Measurements from ENCODE around the gene MXRA7. TPM values are rescaled to one million over a fixed set of nuclear protein-coding genes. Genes with fewer than 3 reads are reported as not detected.
A peak's percentile ranks its signal among the peaks of the same experiment; 100 is the strongest.

MXRA7 gene
- total and polyA plus RNA-seq, 8 donors = 41.4 to 209 (median 71.6) TPM

DNA sequence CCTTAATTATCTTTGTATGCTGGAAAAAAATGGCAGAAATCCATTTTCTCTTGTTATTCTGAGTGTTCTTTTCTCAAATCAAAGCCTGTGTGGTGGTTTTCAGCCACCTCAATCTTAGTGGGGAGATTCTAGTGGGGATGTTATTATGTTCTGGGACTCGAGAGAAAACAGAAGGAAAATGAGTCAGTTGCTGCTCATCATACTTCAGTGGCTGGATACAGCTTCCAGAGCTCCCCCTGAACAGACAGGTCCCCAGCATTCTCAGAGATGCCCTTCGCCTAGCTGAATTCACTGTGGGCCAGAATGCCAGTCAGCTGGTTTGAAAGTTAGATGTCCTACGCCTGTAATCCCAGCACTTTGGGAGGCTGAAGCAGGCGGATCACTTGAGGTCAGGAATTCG is 75.7 kb downstream of the MXRA7 start:
- TF ChIP-seq EP300 (IDR thresholded peaks at IDR 0.05) (no peak), POLR2AphosphoS5 (IDR thresholded peaks at IDR 0.05) (no peak)
- no peak overlapping the region for H3K27ac ChIP-seq

DNA sequence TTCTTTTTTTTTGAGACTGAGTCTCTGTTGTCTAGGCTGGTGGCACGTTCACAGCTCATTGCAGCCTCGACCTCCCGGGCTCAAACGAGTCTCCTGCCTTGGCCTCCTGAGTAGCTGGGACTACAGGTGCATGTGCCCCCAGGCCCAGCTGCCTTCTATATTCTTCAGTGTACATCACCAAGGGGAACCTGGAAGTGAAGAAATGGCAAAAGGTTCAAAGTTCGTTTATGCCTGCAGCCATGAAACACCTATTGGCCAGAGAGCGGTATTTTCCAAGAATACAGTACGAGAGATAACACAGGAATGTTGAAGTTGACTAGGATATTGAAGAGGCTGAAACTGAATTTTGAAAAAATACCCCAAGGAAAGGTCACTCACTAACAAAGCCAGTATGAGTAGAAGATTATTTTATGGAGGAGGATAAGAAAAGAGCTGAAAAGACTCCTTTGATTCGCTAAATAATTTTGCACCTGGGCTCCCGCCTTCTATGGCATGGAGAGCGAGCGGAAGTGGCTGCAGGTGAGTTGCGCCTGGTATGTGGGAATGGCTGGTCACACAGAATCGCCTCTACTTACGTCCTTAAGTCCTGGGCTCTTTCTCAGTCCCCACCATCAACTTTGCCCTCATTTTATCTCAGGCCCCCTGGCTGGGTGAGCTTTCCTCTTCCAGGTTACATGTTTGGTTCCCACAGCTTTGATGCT is 77.0 kb downstream of the MXRA7 start:
- 52 to 69% (median 63%) methylated on average over 14 of the region's 14 CpGs for WGBS, 5 donors
- Histone ChIP-seq H3K27me3 (peaks cover 0 to 12% (median 0%) of the 10 kb centered on the region in 3 donors), H3K9me3 (no peaks in the 10 kb centered on the region), H3K27ac (peak overlapping the region in 4 of 5 donors; percentile 1 to 70 (median 16)), H3K4me3 (no peak overlapping the region), H3K36me3 (peaks cover 0 to 20% (median 8%) of the 10 kb centered on the region in 4 donors), H3K4me1 (peaks cover 0 to 32% (median 18%) of the 10 kb centered on the region in 4 donors)
- DNase-seq = peak in 1 of 2 donors; percentile 41
- TF ChIP-seq EP300 (IDR thresholded peaks at IDR 0.05) = no peak
- intact Hi-C loops (cut with DNase I; ENCODE audit: low total_unique reads) = no loop called here

More for the DNA sequence above, 75.7 kb downstream of the MXRA7 start:
- Histone ChIP-seq H3K4me1 (peaks cover 6 to 37% (median 22%) of the 10 kb centered on the region in 4 donors), H3K4me3 (no peak overlapping the region), H3K9me3 (no peaks in the 10 kb centered on the region), H3K36me3 (peaks cover 0 to 12% (median 5%) of the 10 kb centered on the region in 4 donors), H3K27me3 (peaks cover 0 to 12% (median 0%) of the 10 kb centered on the region in 3 donors)
- DNase-seq = no peak
- intact Hi-C loops (cut with DNase I; ENCODE audit: low total_unique reads) = no loop called here
- 76 to 88% (median 87%) methylated on average over 5 of the region's 5 CpGs for WGBS, 5 donors

- intact Hi-C loops (cut with DNase I; ENCODE audit: low total_unique reads) = no loop called here
- H3K4me3 ChIP-seq = no peak overlapping the region
- WGBS, 5 donors = 51 to 70% (median 56%) methylated on average over 10 of the region's 10 CpGs
- peaks cover 4 to 31% (median 22%) of the 10 kb centered on the region in 4 donors for H3K36me3 ChIP-seq
- H3K27ac ChIP-seq = peak overlapping the region in 4 of 5 donors; percentile 2 to 14 (median 8)
- H3K4me1 ChIP-seq = peaks cover 0 to 32% (median 15%) of the 10 kb centered on the region in 4 donors
- TF ChIP-seq EP300 (IDR thresholded peaks at IDR 0.05) = no peak
- TF ChIP-seq POLR2AphosphoS5 (IDR thresholded peaks at IDR 0.05) = peak in 1 of 3 donors; percentile 43
- TF ChIP-seq POLR2A (IDR thresholded peaks at IDR 0.05) = no peak
- TF ChIP-seq, protein P1, sequence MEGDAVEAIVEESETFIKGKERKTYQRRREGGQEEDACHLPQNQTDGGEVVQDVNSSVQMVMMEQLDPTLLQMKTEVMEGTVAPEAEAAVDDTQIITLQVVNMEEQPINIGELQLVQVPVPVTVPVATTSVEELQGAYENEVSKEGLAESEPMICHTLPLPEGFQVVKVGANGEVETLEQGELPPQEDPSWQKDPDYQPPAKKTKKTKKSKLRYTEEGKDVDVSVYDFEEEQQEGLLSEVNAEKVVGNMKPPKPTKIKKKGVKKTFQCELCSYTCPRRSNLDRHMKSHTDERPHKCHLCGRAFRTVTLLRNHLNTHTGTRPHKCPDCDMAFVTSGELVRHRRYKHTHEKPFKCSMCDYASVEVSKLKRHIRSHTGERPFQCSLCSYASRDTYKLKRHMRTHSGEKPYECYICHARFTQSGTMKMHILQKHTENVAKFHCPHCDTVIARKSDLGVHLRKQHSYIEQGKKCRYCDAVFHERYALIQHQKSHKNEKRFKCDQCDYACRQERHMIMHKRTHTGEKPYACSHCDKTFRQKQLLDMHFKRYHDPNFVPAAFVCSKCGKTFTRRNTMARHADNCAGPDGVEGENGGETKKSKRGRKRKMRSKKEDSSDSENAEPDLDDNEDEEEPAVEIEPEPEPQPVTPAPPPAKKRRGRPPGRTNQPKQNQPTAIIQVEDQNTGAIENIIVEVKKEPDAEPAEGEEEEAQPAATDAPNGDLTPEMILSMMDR (IDR thresholded peaks at IDR 0.05) = peak in 1 of 7 experiments; percentile 5
- peaks cover 0 to 12% (median 0%) of the 10 kb centered on the region in 3 donors for H3K27me3 ChIP-seq
- no peaks in the 10 kb centered on the region for H3K9me3 ChIP-seq
- peak; percentile 57 to 79 for DNase-seq
Measured at GRCh38 chr17:76631821-76632565, 78.8 kb downstream of the MXRA7 start.

DNA sequence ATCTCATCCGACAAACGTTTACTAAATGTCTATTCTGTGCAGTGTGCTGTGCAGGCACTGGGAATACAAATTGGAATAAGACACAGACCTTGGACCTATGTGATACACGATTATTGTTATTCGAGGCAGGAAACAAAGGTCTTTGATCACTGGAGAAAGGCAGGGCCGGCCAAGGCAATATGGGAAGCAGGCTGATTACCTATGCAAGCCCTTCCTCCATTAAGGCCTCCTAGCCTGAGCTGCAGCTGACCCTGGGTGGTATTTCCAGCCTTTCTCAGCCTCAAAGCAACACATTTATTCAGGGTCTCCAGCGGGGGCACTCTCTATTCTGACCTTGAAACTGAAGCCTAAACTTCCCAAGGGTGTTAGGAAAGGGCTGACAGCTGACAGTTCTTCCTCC is 80.6 kb downstream of the MXRA7 start:
- no peaks in the 10 kb centered on the region for H3K9me3 ChIP-seq
- H3K27me3 ChIP-seq = peaks cover 0 to 6% (median 0%) of the 10 kb centered on the region in 3 donors
- DNase-seq = no peak
- H3K4me1 ChIP-seq = peaks cover 0 to 32% (median 15%) of the 10 kb centered on the region in 4 donors
- TF ChIP-seq POLR2A (IDR thresholded peaks at IDR 0.05) (no peak), EP300 (IDR thresholded peaks at IDR 0.05) (no peak), POLR2AphosphoS5 (IDR thresholded peaks at IDR 0.05) (no peak)
- TF ChIP-seq, protein P1 (IDR thresholded peaks at IDR 0.05) = no peak
- no peak overlapping the region for H3K4me3 ChIP-seq
- WGBS, 5 donors = 49 to 62% (median 58%) methylated on average over 6 of the region's 6 CpGs
- peak overlapping the region in 3 of 5 donors; percentile 4 to 29 (median 13) for H3K27ac ChIP-seq
- intact Hi-C loops (cut with DNase I; ENCODE audit: low total_unique reads) = no loop called here
- peaks cover 10 to 42% (median 34%) of the 10 kb centered on the region in 4 donors for H3K36me3 ChIP-seq

Small RNA genes lying within 50 kb of the gene (small RNA-seq; reads per million reads assigned to genes)
- gene AC005837.3 (0 reads per million in 4 donors), gene RF02271 (0 reads per million in 4 donors), gene RNU6-227P (0 reads per million in 4 donors), gene RNU6-97P (0 reads per million in 4 donors), gene RNY4P36 (0 to 0.14 (median 0) reads per million in 4 donors)

Other genes with a start within 250 kb of the MXRA7 start
- gene AANAT, start 243.4 kb downstream of the MXRA7 start, total RNA-seq = not detected
- gene AANAT, start 243.4 kb downstream of the MXRA7 start, polyA plus RNA-seq = under 1 TPM in 1 of 3 donors, not detected in 2; 0.44 TPM
- gene RHBDF2, start 209.5 kb downstream of the MXRA7 start, total RNA-seq = 100 to 1,000 TPM in 2 of 5 donors, 10 to 100 TPM in 3; 16.9 to 175 (median 43.8) TPM
- 10 to 100 TPM in 1 of 3 donors, 1 to 10 TPM in 2; 4.6 to 17.5 (median 9.2) TPM for gene RHBDF2, start 209.5 kb downstream of the MXRA7 start, polyA plus RNA-seq
- gene CYGB, start 173.3 kb downstream of the MXRA7 start, total RNA-seq = 10 to 100 TPM in 3 of 5 donors, 1 to 10 TPM in 1, not detected in 1; 6.8 to 40.4 (median 28.4) TPM
- 100 to 1,000 TPM in 1 of 3 donors, 10 to 100 TPM in 1, 1 to 10 TPM in 1; 9.9 to 101 (median 65.1) TPM for gene CYGB, start 173.3 kb downstream of the MXRA7 start, polyA plus RNA-seq
- gene PRCD, start 170.9 kb downstream of the MXRA7 start, total RNA-seq = 1 to 10 TPM in 1 of 5 donors, under 1 TPM in 1, not detected in 3; 0.72 to 5.7 TPM
- gene PRCD, start 170.9 kb downstream of the MXRA7 start, polyA plus RNA-seq = 10 to 100 TPM in 1 of 3 donors, 1 to 10 TPM in 2; 3.6 to 12.2 (median 4.2) TPM
- gene ST6GALNAC2, start 125.1 kb downstream of the MXRA7 start, total RNA-seq = 10 to 100 TPM in 2 of 5 donors, 1 to 10 TPM in 3; 1.2 to 17.8 (median 3.6) TPM
- gene ST6GALNAC2, start 125.1 kb downstream of the MXRA7 start, polyA plus RNA-seq = 10 to 100 TPM in 1 of 3 donors, 1 to 10 TPM in 2; 3.9 to 17.1 (median 5.5) TPM
- 100 to 1,000 TPM in 2 of 5 donors, 10 to 100 TPM in 3; 41.1 to 257 (median 94.2) TPM for gene ST6GALNAC1, start 67.2 kb downstream of the MXRA7 start, total RNA-seq
- 10 to 100 TPM; 28.0 to 72.8 (median 34.5) TPM for gene ST6GALNAC1, start 67.2 kb downstream of the MXRA7 start, polyA plus RNA-seq
- gene JMJD6, start 15.6 kb upstream of the MXRA7 start, total RNA-seq = 10 to 100 TPM in 3 of 5 donors, 1 to 10 TPM in 2; 9.3 to 47.3 (median 16.5) TPM
- gene JMJD6, start 15.6 kb upstream of the MXRA7 start, polyA plus RNA-seq = 10 to 100 TPM; 25.8 to 32.5 (median 28.5) TPM
- 10 to 100 TPM in 4 of 5 donors, 1 to 10 TPM in 1; 1.2 to 72.1 (median 15.5) TPM for gene METTL23, start 15.9 kb upstream of the MXRA7 start, total RNA-seq
- 10 to 100 TPM; 35.4 to 42.0 (median 35.6) TPM for gene METTL23, start 15.9 kb upstream of the MXRA7 start, polyA plus RNA-seq
- gene SRSF2, start 26.4 kb upstream of the MXRA7 start, total RNA-seq = 100 to 1,000 TPM; 166 to 340 (median 280) TPM
- gene SRSF2, start 26.4 kb upstream of the MXRA7 start, polyA plus RNA-seq = 100 to 1,000 TPM in 2 of 3 donors, 10 to 100 TPM in 1; 96.4 to 166 (median 106) TPM
- gene MFSD11, start 27.2 kb upstream of the MXRA7 start, total RNA-seq = 10 to 100 TPM in 4 of 5 donors, 1 to 10 TPM in 1; 7.0 to 66.1 (median 46.8) TPM
- gene MFSD11, start 27.2 kb upstream of the MXRA7 start, polyA plus RNA-seq = 10 to 100 TPM in 1 of 3 donors, 1 to 10 TPM in 2; 7.2 to 11.2 (median 9.3) TPM
- gene MGAT5B, start 157.4 kb upstream of the MXRA7 start, total RNA-seq = 1 to 10 TPM in 1 of 5 donors, not detected in 4; 1.7 TPM
- under 1 TPM; 0.10 to 0.46 (median 0.19) TPM for gene MGAT5B, start 157.4 kb upstream of the MXRA7 start, polyA plus RNA-seq

Data from stomach (tissue), 9 donors.